Fibroblast of lung (primary cell): Measurements from ENCODE around the gene PRLR.

ENCODE experiments used
- EZH2 ChIP-seq: IDR thresholded peaks from 2 replicates; pipeline ENCODE4 v1.5.1; 2012; ENCODE audit warnings: low read length, control low read depth, mild to moderate bottlenecking; ENCODE audit errors: missing control alignments
- TF ChIP-seq, protein P1 (sequence below), 2 donors: IDR thresholded peaks in 1 of 2; conservative IDR thresholded peaks in 1 of 2; 1 replicate in 1 of 2; 2 replicates in 1 of 2; pipeline ENCODE4 v1.5.1; 2011 to 2012; ENCODE audit warnings: low read length in 2 of 2, control low read depth in 1 of 2, inconsistent platforms in 1 of 2, low read depth in 1 of 2, mild to moderate bottlenecking in 1 of 2

DNA sequence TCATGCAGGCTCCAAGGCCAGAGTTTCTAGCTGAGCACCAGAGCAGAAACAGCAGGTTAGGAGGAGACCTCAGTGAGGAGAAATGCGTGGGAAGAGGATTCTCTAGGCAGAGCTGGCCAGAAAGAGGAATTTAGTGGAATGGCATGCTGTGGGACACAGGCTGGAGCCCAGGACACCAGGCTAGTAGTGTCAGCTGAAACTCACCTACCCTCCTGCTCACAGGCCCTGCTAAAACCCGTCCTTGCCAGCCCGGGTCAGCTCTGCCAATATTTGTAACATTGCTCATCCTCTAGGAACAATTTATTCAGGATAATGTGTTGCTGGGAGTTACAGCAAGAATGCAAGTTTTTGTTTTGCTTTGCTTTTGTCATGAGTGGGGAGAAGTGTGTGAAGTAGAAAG is 142.3 kb downstream of the PRLR start:
- TF ChIP-seq, protein P1, sequence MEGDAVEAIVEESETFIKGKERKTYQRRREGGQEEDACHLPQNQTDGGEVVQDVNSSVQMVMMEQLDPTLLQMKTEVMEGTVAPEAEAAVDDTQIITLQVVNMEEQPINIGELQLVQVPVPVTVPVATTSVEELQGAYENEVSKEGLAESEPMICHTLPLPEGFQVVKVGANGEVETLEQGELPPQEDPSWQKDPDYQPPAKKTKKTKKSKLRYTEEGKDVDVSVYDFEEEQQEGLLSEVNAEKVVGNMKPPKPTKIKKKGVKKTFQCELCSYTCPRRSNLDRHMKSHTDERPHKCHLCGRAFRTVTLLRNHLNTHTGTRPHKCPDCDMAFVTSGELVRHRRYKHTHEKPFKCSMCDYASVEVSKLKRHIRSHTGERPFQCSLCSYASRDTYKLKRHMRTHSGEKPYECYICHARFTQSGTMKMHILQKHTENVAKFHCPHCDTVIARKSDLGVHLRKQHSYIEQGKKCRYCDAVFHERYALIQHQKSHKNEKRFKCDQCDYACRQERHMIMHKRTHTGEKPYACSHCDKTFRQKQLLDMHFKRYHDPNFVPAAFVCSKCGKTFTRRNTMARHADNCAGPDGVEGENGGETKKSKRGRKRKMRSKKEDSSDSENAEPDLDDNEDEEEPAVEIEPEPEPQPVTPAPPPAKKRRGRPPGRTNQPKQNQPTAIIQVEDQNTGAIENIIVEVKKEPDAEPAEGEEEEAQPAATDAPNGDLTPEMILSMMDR (conservative IDR thresholded peaks at IDR 0.05 in 1 of 2, IDR thresholded peaks at IDR 0.05 in 1 of 2; ENCODE audit: low read depth in 1 of 2, low read length in 2 of 2) = no peak
- TF ChIP-seq EZH2 = no peak
